ENCODE data around the gene WEE1.
"Not testable (repeated sequence)": the region's sequence is repeated elsewhere in the genome, so short reads cannot be mapped to it uniquely, and the experiment has no call there.

Gene WEE1

GRCh38 chr11:9600644-9601036, 27.2 kb downstream of the WEE1 start:
- H3K4me3 ChIP-seq (ENCODE audit: low read length): peak overlapping the region; percentile 47; the same call in 1 of the 2 replicates

GRCh38 chr11:9601037-9601875, 27.8 kb downstream of the WEE1 start:
- TF ChIP-seq ZNF274 (IDR thresholded peaks at IDR 0.05; ENCODE audit: low read depth, low read length): no peak
- peak overlapping the region; percentile 47; the same call in 1 of the 2 replicates for H3K4me3 ChIP-seq (ENCODE audit: low read length)

More at GRCh38 chr11:9600644-9601036, 27.2 kb downstream of the WEE1 start:
- no peak for TF ChIP-seq ZNF274 (IDR thresholded peaks at IDR 0.05; ENCODE audit: low read depth, low read length)

GRCh38 chr11:9601876-9602199, 28.4 kb downstream of the WEE1 start:
- TF ChIP-seq ZNF274 (IDR thresholded peaks at IDR 0.05; ENCODE audit: low read depth, low read length): no peak
- peak overlapping the region; percentile 21; the same call in 1 of the 2 replicates for H3K4me3 ChIP-seq (ENCODE audit: low read length)

- not testable (repeated sequence) for H3K4me3 ChIP-seq (ENCODE audit: low read length)
Measured at GRCh38 chr11:9603214-9603613, 29.7 kb downstream of the WEE1 start.

GRCh38 chr11:9604134-9604533, 30.7 kb downstream of the WEE1 start:
- TF ChIP-seq ZNF274 (IDR thresholded peaks at IDR 0.05; ENCODE audit: low read depth, low read length): no peak
- no peak overlapping the region for H3K4me3 ChIP-seq (ENCODE audit: low read length)

- no peak for TF ChIP-seq ZNF274 (IDR thresholded peaks at IDR 0.05; ENCODE audit: low read depth, low read length)
- H3K4me3 ChIP-seq (ENCODE audit: low read length): no peak overlapping the region
Measured at GRCh38 chr11:9605742-9606141, 32.3 kb downstream of the WEE1 start.

GRCh38 chr11:9606809-9607510, 33.5 kb downstream of the WEE1 start:
- no peak overlapping the region for H3K4me3 ChIP-seq (ENCODE audit: low read length)
- no peak for TF ChIP-seq ZNF274 (IDR thresholded peaks at IDR 0.05; ENCODE audit: low read depth, low read length)

- no peak for TF ChIP-seq ZNF274 (IDR thresholded peaks at IDR 0.05; ENCODE audit: low read depth, low read length)
- no peak overlapping the region for H3K4me3 ChIP-seq (ENCODE audit: low read length)
Measured at GRCh38 chr11:9607511-9607899, 34.0 kb downstream of the WEE1 start.

GRCh38 chr11:9609002-9609759, 35.7 kb downstream of the WEE1 start:
- H3K4me3 ChIP-seq (ENCODE audit: low read length): no peak overlapping the region
- TF ChIP-seq ZNF274 (IDR thresholded peaks at IDR 0.05; ENCODE audit: low read depth, low read length): no peak

GRCh38 chr11:9609841-9610240, 36.4 kb downstream of the WEE1 start:
- no peak for TF ChIP-seq ZNF274 (IDR thresholded peaks at IDR 0.05; ENCODE audit: low read depth, low read length)
- H3K4me3 ChIP-seq (ENCODE audit: low read length): no peak overlapping the region

GRCh38 chr11:9613118-9613829, 39.8 kb downstream of the WEE1 start:
- no peak for TF ChIP-seq ZNF274 (IDR thresholded peaks at IDR 0.05; ENCODE audit: low read depth, low read length)
- peak overlapping the region; percentile 54; the same call in 1 of the 2 replicates for H3K4me3 ChIP-seq (ENCODE audit: low read length)

- H3K4me3 ChIP-seq (ENCODE audit: low read length): peak overlapping the region; percentile 59; the same call in 1 of the 2 replicates
- TF ChIP-seq ZNF274 (IDR thresholded peaks at IDR 0.05; ENCODE audit: low read depth, low read length): no peak
Measured at GRCh38 chr11:9613830-9614762, 40.6 kb downstream of the WEE1 start.

GRCh38 chr11:9615031-9615451, 41.6 kb downstream of the WEE1 start:
- peak overlapping the region; percentile 45; the same call in 1 of the 2 replicates for H3K4me3 ChIP-seq (ENCODE audit: low read length)
- TF ChIP-seq ZNF274 (IDR thresholded peaks at IDR 0.05; ENCODE audit: low read depth, low read length): no peak

All from GM08714 (cell line).